Fibroblast of lung (primary cell): ENCODE results near the gene ARHGEF18.

Source experiments
- EZH2 ChIP-seq: IDR thresholded peaks from 2 replicates; pipeline ENCODE4 v1.5.1; 2012; ENCODE audit warnings: low read length, control low read depth, mild to moderate bottlenecking; ENCODE audit errors: missing control alignments
- TF ChIP-seq, protein P1 (sequence below), 2 donors: IDR thresholded peaks in 1 of 2; conservative IDR thresholded peaks in 1 of 2; 1 replicate in 1 of 2; 2 replicates in 1 of 2; pipeline ENCODE4 v1.5.1; 2011 to 2012; ENCODE audit warnings: low read length in 2 of 2, control low read depth in 1 of 2, inconsistent platforms in 1 of 2, low read depth in 1 of 2, mild to moderate bottlenecking in 1 of 2

DNA sequence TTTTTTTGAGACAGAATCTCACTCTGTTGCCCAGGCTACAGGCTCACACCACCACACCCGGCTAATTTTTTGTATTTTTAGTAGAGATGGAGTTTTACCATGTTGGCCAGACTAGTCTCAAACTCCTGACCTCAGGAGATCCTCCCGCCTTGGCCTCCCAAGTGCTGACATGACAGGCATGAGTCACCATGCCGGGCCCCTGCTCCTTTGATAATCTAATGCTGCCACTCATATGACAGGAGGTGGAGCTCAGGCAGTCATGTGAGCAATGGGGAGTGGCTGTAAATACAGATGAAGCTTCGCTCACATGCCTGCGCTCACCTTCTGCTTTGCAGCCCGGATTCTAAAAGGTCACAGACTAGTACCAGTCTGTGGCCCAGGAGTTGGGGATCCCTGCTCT lies 25.1 kb downstream of the ARHGEF18 start:
- TF ChIP-seq, protein P1, sequence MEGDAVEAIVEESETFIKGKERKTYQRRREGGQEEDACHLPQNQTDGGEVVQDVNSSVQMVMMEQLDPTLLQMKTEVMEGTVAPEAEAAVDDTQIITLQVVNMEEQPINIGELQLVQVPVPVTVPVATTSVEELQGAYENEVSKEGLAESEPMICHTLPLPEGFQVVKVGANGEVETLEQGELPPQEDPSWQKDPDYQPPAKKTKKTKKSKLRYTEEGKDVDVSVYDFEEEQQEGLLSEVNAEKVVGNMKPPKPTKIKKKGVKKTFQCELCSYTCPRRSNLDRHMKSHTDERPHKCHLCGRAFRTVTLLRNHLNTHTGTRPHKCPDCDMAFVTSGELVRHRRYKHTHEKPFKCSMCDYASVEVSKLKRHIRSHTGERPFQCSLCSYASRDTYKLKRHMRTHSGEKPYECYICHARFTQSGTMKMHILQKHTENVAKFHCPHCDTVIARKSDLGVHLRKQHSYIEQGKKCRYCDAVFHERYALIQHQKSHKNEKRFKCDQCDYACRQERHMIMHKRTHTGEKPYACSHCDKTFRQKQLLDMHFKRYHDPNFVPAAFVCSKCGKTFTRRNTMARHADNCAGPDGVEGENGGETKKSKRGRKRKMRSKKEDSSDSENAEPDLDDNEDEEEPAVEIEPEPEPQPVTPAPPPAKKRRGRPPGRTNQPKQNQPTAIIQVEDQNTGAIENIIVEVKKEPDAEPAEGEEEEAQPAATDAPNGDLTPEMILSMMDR (conservative IDR thresholded peaks at IDR 0.05 in 1 of 2, IDR thresholded peaks at IDR 0.05 in 1 of 2; ENCODE audit: low read depth in 1 of 2, low read length in 2 of 2): no peak
- TF ChIP-seq EZH2: no peak
